COR-L47 (cell line): ENCODE results near the gene SLC36A4.
A peak's percentile ranks its signal among the peaks of the same experiment; 100 is the strongest.
"Not testable (repeated sequence)": the region's sequence is repeated elsewhere in the genome, so short reads cannot be mapped to it uniquely, and the experiment has no call there.

ENCODE experiments used
- DNase-seq: peaks from one replicate; lab custom pipeline; 2025; lab: John Stamatoyannopoulos, UW

Gene SLC36A4

DNA sequence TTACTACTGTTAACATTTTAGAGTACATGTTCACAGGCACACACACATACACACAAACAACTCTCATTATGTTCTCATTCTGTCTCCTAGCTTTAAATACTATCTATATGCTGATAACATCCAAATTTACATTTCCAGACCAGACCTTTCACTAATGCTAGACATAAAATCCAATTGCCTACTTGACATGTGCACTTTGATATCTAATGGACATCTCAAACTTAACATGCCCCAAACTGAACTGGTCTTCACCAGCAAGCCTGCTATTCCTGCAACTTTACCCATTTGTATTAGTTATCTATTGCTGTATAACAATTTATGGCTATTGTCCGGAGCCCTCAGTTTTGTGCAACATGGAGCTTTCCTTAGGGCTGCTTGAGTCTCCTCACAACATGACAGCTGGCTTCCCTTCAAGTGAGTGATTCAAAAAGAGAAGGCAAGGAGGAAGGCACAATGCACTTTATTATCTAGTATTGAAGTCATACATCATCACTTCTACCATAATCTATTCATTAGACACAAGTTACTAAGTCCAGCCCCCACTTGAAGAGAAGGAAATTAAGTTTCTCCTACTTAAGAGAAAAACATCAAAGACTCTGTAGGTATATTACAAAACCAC is 3.0 kb downstream of the SLC36A4 start:
- no peak for DNase-seq

GRCh38 chr11:93193731-93194130 is 4.1 kb downstream of the SLC36A4 start:
- no peak for DNase-seq

DNA sequence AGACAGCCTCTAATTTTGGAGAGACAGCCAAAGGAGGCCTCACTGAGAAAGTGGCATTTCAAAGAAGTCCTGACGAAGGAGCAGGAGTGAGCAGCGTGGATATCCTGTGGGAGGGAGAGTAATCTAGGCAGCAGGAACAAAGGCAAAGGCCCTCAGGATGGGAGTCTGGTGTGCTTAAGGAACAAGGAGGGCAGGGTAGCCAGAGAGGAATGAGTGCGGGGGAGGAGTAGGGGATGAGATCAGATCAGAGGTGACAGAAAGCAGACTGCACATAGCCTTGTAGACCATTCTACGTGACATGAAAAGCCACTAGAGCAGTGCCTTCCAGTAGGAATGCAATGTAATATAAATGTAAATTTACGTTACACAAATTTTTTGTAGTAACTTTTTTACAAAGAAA is 5.6 kb downstream of the SLC36A4 start:
- no peak for DNase-seq

DNA sequence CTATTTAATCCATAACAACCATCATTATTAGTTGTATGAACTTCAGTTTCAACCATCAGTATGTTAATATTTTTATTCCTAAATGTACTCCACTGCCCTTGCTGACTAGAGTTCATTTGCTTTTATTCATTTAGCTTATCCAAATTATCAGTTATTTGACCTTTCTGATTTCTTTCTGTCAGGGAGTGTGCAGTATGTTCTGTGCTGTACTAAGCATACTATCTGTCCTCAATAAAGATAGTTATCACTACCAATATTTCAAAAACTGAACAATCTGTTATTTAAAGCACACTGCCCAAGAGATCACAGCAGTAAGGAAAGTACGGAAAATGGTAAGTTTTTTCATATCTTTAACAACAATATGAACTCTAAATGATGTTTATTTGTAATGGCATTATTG is 8.3 kb downstream of the SLC36A4 start:
- no peak for DNase-seq

- DNase-seq = no peak
These were observed 9.1 kb downstream of the SLC36A4 start for GRCh38 chr11:93188726-93189125.

- DNase-seq = no peak
These were observed 10.5 kb downstream of the SLC36A4 start for GRCh38 chr11:93187290-93187689.

- not testable (repeated sequence) for DNase-seq
These were observed 19.9 kb downstream of the SLC36A4 start for GRCh38 chr11:93177891-93178290.

DNA sequence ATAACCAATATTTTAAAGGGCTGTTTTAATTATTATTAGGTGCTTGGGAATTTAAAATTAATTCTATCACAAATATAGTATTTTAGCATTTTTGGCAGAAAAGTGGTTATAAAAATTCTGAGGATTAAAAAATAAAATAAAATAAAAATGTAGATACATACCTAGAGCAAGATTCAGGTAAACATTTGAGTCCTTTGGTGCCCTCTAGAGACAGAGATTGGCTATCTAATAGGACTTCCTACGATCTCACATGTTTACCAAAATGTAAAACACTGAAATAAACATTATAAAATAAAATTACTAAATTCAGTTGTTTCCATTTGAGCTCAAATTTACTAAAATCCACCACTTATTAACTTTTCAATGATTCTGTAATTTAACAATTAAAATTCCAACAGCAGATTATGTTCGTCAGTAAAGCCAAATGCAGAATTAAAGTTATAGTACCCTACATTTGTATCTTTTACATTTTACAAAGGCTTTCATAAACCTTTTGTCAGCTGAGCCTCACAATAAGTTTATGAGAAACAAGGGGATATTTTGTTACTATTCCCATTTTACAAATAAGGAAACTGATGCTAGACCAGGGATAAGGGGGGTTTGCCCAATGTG is 27.7 kb downstream of the SLC36A4 start:
- peak; percentile 32 for DNase-seq

- no peak for DNase-seq
These were observed 28.6 kb downstream of the SLC36A4 start for GRCh38 chr11:93169143-93169542.

DNA sequence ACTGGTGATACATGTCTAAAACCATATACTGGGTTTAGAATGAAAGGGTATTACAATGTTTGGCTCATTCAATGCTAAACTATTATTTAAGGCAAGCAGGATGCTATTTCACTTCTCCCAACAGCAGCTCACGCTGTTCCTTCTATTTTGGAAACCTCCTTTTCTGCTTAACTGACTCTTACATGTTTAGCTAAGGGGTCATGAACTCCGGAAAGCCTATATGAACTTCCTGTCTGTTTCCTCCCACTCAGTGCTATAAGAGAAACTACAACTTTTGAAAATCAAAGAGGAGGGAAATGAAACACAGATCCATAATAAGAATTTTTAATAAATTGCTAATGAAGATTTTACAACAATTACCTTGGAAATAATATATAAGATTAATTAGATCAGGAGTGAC is 30.9 kb downstream of the SLC36A4 start:
- no peak for DNase-seq

DNA sequence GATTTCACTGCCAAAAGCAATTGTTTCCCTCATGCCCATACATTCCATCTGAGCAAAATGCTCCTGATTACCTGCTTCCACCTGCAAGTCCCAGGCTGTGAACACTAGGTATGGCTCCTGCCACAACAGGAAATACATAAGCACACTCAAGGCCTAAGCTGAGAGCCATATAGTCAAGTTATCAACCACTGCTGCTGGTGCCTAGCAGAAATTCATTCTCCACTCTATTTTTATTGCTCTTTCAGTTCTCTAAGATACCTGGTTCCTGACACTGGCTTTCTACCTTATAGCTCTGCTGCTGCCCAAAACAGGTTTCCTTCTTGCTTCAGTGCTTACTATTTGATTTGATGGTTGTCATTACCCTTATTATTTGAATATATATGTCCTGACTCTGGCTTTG is 31.6 kb downstream of the SLC36A4 start:
- no peak for DNase-seq

- DNase-seq = no peak
These were observed 37.0 kb downstream of the SLC36A4 start for GRCh38 chr11:93160808-93161207.

GRCh38 chr11:93160156-93160555 is 37.6 kb downstream of the SLC36A4 start:
- no peak for DNase-seq

GRCh38 chr11:93159721-93160120 is 38.1 kb downstream of the SLC36A4 start:
- no peak for DNase-seq

- no peak for DNase-seq
These were observed 42.1 kb downstream of the SLC36A4 start for GRCh38 chr11:93155738-93156137.

GRCh38 chr11:93145390-93145915 is 52.3 kb downstream of the SLC36A4 start:
- no peak for DNase-seq

- DNase-seq = no peak
These were observed 54.0 kb downstream of the SLC36A4 start for GRCh38 chr11:93143800-93144199.

DNA sequence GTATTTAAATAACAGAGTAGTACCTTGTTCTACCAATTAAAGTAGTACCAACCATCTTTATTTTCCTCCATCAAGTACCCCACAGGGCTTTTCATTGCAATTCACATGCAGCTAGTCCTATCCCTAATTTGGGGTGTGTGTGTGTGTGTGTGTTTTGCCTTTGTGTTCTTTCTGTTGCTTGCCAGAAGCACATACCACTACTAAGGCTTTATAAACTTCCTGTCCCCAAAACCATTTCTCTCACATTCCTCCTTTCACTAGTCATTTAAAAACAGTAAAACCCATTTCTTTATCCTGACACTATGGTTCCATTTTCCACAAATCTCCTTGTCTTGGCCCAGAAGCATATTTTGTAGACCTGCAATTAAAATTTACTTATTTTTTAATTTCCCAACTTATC is 54.6 kb downstream of the SLC36A4 start:
- no peak for DNase-seq

- no peak for DNase-seq
These were observed 64.2 kb downstream of the SLC36A4 start for GRCh38 chr11:93133488-93134109.

GRCh38 chr11:93132836-93133235 is 65.0 kb downstream of the SLC36A4 start:
- no peak for DNase-seq

GRCh38 chr11:93131709-93132108 is 66.1 kb downstream of the SLC36A4 start:
- DNase-seq = peak; percentile 32

DNA sequence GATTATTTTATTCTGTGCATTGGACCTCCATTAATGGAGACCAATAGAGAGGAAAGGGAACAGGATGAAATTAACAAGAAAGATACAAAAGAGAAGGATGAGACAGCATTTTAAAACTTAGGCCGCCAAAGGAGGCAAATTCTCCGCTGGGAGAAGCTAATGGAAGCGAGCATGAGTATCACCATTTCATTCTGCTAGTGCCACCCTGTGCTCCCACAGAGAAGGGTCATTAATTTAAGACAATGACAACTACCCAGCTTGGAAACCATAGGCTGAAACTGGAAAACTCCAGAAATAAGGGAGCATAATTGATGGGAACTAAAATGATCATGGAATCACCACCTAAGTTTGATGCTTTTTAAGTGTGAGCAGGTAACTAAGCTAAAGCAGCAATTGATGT is 69.2 kb downstream of the SLC36A4 start:
- DNase-seq = no peak

DNA sequence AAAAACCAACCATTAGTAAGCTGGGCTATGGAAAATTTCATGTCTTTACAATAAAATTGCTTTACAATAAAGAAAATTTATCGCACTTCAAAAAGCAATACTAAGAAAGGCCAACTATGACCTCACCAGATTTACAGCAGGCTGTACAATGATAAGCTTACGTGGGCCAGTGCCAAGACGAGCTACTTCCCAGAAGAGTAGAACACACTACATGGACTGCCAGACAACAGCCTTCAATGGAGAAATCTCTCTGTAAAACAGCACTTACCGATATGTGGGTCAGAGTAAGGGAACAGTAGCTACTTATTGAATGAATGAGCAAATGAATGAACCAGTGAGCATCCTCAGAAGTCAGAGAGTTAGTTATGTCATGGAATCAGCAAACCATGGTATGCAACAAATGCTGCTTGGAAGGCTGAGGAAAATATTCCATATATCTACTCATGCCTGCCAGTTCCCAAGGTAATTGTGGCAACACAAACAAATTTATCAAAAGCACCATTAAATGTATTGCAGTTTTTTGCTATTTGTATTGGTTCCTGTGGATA is 74.4 kb downstream of the SLC36A4 start:
- DNase-seq = no peak
